Pancreas (tissue), 10 donors: Measurements from ENCODE around the gene PCDHA1. TPM values are rescaled to one million over a fixed set of nuclear protein-coding genes. Genes with fewer than 3 reads are reported as not detected.

Experiments
- ATAC-seq, 4 donors: fragments of 200-7000 bp; cut with Tn5 transposase; one replicate each; pipeline versions ENCODE4 v1.8.0 to v1.9.1; 2020; ENCODE audit warnings: mild to moderate bottlenecking in 4 of 4, moderate library complexity in 4 of 4
- DNase-seq, 6 donors: peaks; one replicate each; pipeline ENCODE4 v3.0.0-alpha.2; 2020
- FAIRE-seq: peaks from 2 replicates; lab custom pipeline; 2012; peaks lifted over from hg19 to GRCh38; lab: Jason Lieb, UNC
- H3K27ac ChIP-seq, 4 donors: fragments of 200-600 bp; sonication (generic); 1 replicate in 3 of 4; 2 replicates in 1 of 4; pipeline versions ENCODE4 v1.5.0 to v1.8.0; 2020
- H3K27me3 ChIP-seq, 4 donors: fragments of 200-600 bp; one replicate each; pipeline ENCODE4 v1.8.0; 2021
- H3K36me3 ChIP-seq, 3 donors: fragments of 200-600 bp; sonication (generic) in 1 of 3; one replicate each; pipeline versions ENCODE4 v1.5.0 to v1.8.0; 2020 to 2021
- H3K4me1 ChIP-seq, 3 donors: fragments of 200-600 bp; one replicate each; pipeline ENCODE4 v1.8.0; 2021
- H3K4me3 ChIP-seq, 4 donors: fragments of 200-600 bp; sonication (generic) in 2 of 4; one replicate each; pipeline versions ENCODE4 v1.5.0 to v1.8.0; 2020 to 2021
- H3K9me3 ChIP-seq, 4 donors: fragments of 200-600 bp; one replicate each; pipeline ENCODE4 v1.8.0; 2021
- WGBS, 2 donors: extraction: QIAGEN DNeasy Blood & Tissue Kit; methylation state at CpG; one replicate each; pipeline ENCODE4 v1.1.7; 2013; 5-methylcytosine and 5-hydroxymethylcytosine counted together
- intact Hi-C, 3 donors: fragments of 100-400 bp; cut with DNase I; formaldehyde crosslinking; loops; one replicate each; pipeline versions ENCODE4 v1.11.1 to v1.14.2; 2022
- polyA plus RNA-seq, 2 donors: library from polyadenylated mRNA; stranded (reverse); fragments of 200-250 nt; gene quantifications; one replicate each; pipeline ENCODE4 v1.2.3, GENCODE V29; 2013
- total RNA-seq, 6 donors: library from RNA; stranded (reverse); fragmentation: NEBNext Ultra II Directional in 4 of 6; extraction: Animal tissue kit (Norgen Biotek cat#: 25700) in 4 of 6; gene quantifications; one replicate each; pipeline versions ENCODE4 v1.2.1 to v1.2.4, GENCODE V29; 2021 to 2023
- TF ChIP-seq, protein P1 (sequence below), 4 donors: fragments of 200-600 bp; sonication (generic) in 3 of 4; IDR thresholded peaks; one replicate each; pipeline versions ENCODE4 v1.5.0 to v1.8.0; 2021; ENCODE audit warnings: antibody characterized with exemption in 4 of 4
- donor health status: healthy with polysubstance abuse.
- donor health status: DM: no; HTN: no; CAD: no; lungs with moderate emphysema.
- donor health status: DM: no; HTN: no; CAD: no.
- donor health status: control.
- donor health status: control.
- donor health status: Bipolar disorder and iron deficiency.
- donor health status: DM: yes; HTN: yes; CAD: no.
- donor health status: DM: no; HTN: no; CAD: no.
- donor health status: DM: no; HTN: no; CAD: no.
- donor health status: DM: yes; HTN: yes; CAD: no.

The PCDHA1 gene
- total and polyA plus RNA-seq, 8 donors, result 0.03 to 0.47 (median 0.09) TPM; not detected in 2

DNA sequence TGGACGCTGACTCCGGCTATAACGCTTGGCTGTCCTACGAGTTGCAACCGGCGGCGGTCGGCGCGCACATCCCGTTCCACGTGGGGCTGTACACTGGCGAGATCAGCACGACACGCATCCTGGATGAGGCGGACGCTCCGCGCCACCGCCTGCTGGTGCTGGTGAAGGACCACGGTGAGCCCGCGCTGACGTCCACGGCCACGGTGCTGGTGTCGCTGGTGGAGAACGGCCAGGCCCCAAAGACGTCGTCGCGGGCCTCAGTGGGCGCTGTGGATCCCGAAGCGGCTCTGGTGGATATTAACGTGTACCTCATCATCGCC lies 91.3 kb downstream of the PCDHA1 start:
- FAIRE-seq (no peak), DNase-seq (peak in 1 of 6 donors; percentile 47), ATAC-seq (no peak)
- Histone ChIP-seq H3K4me3 (no peak overlapping the region), H3K27ac (no peak overlapping the region), H3K9me3 (peaks cover 0 to 2% (median 0%) of the 10 kb centered on the region in 4 donors), H3K27me3 (no peaks in the 10 kb centered on the region), H3K4me1 (no peaks in the 10 kb centered on the region), H3K36me3 (no peaks in the 10 kb centered on the region)
- intact Hi-C loops, result loop anchor here in 1 of 3 donors (10.0 kb wide), 1 partner anchor 168 kb away; no protein-coding TSS in a partner anchor
- TF ChIP-seq, protein P1, sequence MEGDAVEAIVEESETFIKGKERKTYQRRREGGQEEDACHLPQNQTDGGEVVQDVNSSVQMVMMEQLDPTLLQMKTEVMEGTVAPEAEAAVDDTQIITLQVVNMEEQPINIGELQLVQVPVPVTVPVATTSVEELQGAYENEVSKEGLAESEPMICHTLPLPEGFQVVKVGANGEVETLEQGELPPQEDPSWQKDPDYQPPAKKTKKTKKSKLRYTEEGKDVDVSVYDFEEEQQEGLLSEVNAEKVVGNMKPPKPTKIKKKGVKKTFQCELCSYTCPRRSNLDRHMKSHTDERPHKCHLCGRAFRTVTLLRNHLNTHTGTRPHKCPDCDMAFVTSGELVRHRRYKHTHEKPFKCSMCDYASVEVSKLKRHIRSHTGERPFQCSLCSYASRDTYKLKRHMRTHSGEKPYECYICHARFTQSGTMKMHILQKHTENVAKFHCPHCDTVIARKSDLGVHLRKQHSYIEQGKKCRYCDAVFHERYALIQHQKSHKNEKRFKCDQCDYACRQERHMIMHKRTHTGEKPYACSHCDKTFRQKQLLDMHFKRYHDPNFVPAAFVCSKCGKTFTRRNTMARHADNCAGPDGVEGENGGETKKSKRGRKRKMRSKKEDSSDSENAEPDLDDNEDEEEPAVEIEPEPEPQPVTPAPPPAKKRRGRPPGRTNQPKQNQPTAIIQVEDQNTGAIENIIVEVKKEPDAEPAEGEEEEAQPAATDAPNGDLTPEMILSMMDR (IDR thresholded peaks at IDR 0.05), result no peak
- 34 to 38% methylated on average over 37 of the region's 37 CpGs for WGBS, 2 donors

DNA sequence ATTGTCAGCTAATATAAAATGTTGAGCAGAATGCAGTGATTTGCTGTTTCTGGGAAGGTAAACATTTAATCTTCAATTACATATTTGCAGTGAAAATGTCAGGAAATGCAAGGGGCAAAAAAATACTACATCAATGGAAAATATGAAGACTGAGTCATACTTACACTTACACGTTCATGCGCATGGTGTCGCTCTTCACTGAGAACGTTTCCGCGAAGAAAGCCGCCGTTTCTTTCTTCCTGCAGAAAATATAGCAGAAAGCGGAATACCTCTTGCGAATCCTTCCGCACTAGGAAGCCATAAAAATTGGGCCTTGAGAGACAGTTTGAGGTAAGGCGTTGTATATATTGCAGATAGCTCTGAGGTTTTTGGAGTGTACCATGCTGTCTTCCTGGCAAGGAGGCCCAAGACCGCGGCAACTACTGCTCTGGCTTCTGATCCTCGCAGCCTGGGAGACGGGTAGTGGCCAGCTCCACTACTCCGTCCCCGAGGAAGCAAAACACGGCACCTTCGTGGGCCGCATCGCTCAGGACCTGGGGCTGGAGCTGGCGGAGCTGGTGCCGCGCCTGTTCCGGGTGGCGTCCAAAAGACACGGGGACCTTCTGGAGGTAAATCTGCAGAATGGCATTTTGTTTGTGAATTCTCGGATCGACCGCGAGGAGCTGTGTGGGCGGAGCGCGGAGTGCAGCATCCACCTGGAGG lies 96.1 kb downstream of the PCDHA1 start, which contains the start of gene PCDHA13:
TSS of gene PCDHA13 (plus strand) at position 236 of the 702 bp plus-strand sequence. CDS start at position 381, 145 bp downstream.
- DNase-seq (peak in 1 of 6 donors; percentile 15), FAIRE-seq (no peak), ATAC-seq (peak in 3 of 4 donors; percentile 83 to 96 (median 86))
- H3K4me1 ChIP-seq, result no peaks in the 10 kb centered on the region
- WGBS, 2 donors, result 10 to 15% methylated on average over 30 to 35 of the region's 35 CpGs
- H3K36me3 ChIP-seq, result no peaks in the 10 kb centered on the region
- H3K27me3 ChIP-seq, result no peaks in the 10 kb centered on the region
- TF ChIP-seq, protein P1 (IDR thresholded peaks at IDR 0.05), result no peak
- intact Hi-C loops, result no loop called here
- no peak within 1 kb of the TSS for H3K27ac ChIP-seq
- H3K9me3 ChIP-seq, result peaks cover 0 to 2% (median 0%) of the 10 kb centered on the region in 4 donors
- peak within 1 kb of the TSS in 2 of 4 donors; percentile 24 to 31 for H3K4me3 ChIP-seq

DNA sequence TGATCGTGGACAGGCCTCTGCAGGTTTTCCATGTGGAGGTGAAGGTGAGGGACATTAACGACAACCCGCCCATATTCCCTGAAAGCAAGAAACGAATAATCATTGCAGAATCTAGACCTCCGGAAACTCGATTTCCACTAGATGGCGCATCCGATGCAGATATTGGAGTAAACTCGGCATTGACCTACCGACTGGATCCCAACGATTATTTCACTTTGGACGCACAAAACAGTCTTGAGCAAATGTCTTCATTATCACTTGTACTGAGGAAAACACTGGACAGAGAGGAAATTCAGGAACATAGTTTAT lies 96.6 kb downstream of the PCDHA1 start:
- Histone ChIP-seq H3K4me3 (peak overlapping the region in 2 of 4 donors; percentile 24 to 31), H3K27ac (no peak overlapping the region), H3K36me3 (no peaks in the 10 kb centered on the region), H3K27me3 (no peaks in the 10 kb centered on the region), H3K9me3 (peaks cover 0 to 2% (median 0%) of the 10 kb centered on the region in 4 donors), H3K4me1 (no peaks in the 10 kb centered on the region)
- WGBS, 2 donors, result 9 to 19% methylated on average over 12 of the region's 12 CpGs
- TF ChIP-seq, protein P1 (IDR thresholded peaks at IDR 0.05), result no peak
- ATAC-seq, result peak in 3 of 4 donors; percentile 40 to 77 (median 63)
- intact Hi-C loops, result no loop called here
- DNase-seq, result no peak
- no peak for FAIRE-seq

DNA sequence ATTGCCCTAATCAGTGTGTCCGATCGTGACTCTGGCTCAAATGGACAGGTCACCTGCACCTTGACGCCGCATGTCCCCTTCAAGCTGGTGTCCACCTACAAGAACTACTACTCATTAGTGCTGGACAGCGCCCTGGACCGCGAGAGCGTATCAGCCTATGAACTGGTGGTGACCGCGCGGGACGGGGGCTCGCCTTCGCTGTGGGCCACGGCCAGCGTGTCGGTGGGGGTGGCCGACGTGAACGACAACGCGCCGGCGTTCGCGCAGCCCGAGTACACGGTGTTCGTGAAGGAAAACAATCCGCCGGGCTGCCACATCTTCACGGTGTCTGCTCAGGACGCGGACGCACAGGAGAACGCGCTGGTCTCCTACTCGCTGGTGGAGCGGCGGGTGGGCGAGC lies 97.4 kb downstream of the PCDHA1 start:
- Histone ChIP-seq H3K4me3 (no peak overlapping the region), H3K27ac (no peak overlapping the region), H3K36me3 (no peaks in the 10 kb centered on the region), H3K9me3 (peaks cover 0 to 2% (median 0%) of the 10 kb centered on the region in 4 donors), H3K4me1 (no peaks in the 10 kb centered on the region), H3K27me3 (no peaks in the 10 kb centered on the region)
- TF ChIP-seq, protein P1 (IDR thresholded peaks at IDR 0.05), result no peak
- WGBS, 2 donors, result 24 to 35% methylated on average over 41 of the region's 41 CpGs
- ATAC-seq (no peak), DNase-seq (peak in 1 of 6 donors; percentile 56), FAIRE-seq (no peak)
- intact Hi-C loops, result no loop called here
